ENCODE data around the gene SLC6A20. TPM values are rescaled to one million over a fixed set of nuclear protein-coding genes. Genes with fewer than 3 reads are reported as not detected.

The SLC6A20 gene
- not detected in 2 replicates for total RNA-seq

GRCh38 chr3:45795882-45796765, at the start of gene SLC6A20:
SLC6A20 (minus strand) TSS chr3:45796536; CDS start chr3:45796419, 117 bp downstream.

DNA sequence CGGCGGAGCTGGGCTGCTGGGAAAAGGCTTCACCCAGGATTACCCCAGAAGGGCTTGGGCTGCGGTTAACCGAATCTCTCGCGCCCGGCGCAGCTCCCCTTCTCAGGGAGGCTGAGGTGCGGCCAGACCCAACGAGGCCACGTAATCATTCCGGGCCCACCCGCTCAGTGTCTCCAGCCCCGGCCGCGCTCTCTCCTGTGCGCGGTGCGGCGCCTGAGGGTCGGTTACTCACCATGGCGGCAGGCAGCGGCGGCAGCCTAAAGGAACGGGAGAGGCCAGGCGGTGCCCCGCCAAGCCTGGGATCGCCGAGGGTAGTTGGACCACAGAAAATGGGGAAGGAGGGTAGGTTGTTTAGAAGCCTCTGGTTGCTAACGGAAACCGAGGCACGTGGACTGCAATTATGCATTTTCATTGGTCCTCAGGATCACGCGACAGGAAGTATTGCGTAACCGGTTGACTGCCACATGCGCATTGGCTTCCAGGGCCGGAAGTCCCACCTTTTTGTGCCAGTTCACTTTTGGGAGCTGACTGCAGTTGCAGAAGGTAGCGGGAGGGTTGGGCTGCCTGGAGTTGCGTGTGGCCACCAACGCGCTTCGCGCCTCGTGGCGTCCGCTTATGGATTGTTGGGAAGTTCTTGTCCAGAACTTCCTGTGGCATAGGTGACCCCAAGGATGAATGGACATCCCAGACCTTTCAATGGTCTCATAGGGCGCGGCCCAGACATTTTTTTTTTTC, 45.6 kb upstream of the SLC6A20 start, which contains the start of gene LZTFL1:
Gene LZTFL1, minus strand, starts transcription at position 363 of the 735 bp plus-strand sequence. Its CDS starts 128 bp downstream, at position 235.

Other genes with a start within 250 kb of the SLC6A20 start
- gene LIMD1, start 201.8 kb downstream of the SLC6A20 start, total RNA-seq: 6.0 and 8.7 TPM in 2 replicates
- 12.1 and 13.0 TPM in 2 replicates for gene SACM1L, start 107.1 kb downstream of the SLC6A20 start, total RNA-seq
- gene LZTFL1, start 45.6 kb upstream of the SLC6A20 start, total RNA-seq: 7.7 and 9.6 TPM in 2 replicates
- not detected in 2 replicates for gene CCR9, start 90.0 kb upstream of the SLC6A20 start, total RNA-seq
- gene CXCR6, start 146.9 kb upstream of the SLC6A20 start, total RNA-seq: not detected in 2 replicates
- gene FYCO1, start 199.3 kb upstream of the SLC6A20 start, total RNA-seq: 6.4 and 8.2 TPM in 2 replicates
- gene XCR1, start 230.9 kb upstream of the SLC6A20 start, total RNA-seq: not detected in 2 replicates

Data from hair follicular keratinocyte (primary cell).